ENCODE data around the gene TRMT61A.

The TRMT61A gene

DNA sequence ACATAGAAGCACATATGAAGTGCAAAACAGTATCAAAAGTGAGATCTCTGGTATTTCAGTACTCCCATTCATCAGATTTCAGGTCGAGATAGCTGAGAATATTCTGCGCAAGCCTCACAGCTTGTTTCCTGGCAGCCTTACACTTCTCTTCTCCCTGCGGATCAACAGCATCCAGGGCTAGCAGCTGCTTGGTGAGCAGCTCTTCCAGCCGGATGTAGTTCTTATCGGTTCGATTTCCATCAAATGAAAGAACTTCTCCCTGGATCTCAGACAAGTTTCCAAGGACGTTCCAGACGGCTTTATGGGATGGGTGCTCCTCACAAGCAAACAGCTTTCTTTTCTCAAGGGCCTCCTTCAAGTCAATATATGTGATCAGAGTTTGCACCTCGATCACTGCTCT is 30.8 kb downstream of the TRMT61A start:
- 95 to 96% methylated on average over 9 of the region's 9 CpGs for WGBS, 2 experiments
- H3K36me3 ChIP-seq (ENCODE audit: control insufficient read depth, insufficient read depth, low read length): peaks cover 9% of the 10 kb centered on the region

DNA sequence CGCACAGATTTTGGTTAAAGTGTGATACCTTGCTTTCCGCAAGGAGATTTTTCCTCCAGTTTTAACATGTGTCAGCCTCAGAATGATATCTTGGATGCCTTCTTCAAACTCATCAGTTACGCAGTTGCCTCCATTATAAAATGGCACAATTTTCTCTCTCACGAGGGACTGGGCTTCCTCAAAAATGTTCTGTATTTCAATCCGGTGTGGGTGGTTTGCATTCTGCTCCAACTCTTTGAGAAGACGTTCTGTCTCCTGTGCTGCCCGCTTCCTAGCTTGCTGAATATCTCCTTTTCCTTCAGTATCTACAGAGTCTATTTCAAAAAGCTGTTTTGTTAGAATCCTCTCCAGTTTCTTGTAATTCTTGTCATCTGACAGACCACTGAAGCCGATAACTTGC is 31.7 kb downstream of the TRMT61A start:
- Histone ChIP-seq H3K27me3 (ENCODE audit: control insufficient read depth, insufficient read depth, low read length, poor library complexity, severe bottlenecking) (no peaks in the 10 kb centered on the region), H3K4me3 (ENCODE audit: insufficient read depth, low read depth, low read length) (peak overlapping the region; percentile 98), H3K27ac (ENCODE audit: insufficient read depth, low read depth, low read length, poor library complexity, severe bottlenecking) (no peak overlapping the region), H3K9me3 (ENCODE audit: control insufficient read depth, low read length) (no peaks in the 10 kb centered on the region), H3K4me1 (ENCODE audit: control insufficient read depth, insufficient read depth, low read length) (peaks cover 8% of the 10 kb centered on the region), H3K36me3 (ENCODE audit: control insufficient read depth, insufficient read depth, low read length) (peaks cover 9% of the 10 kb centered on the region)
- 93 to 94% methylated on average over 8 of the region's 8 CpGs for WGBS, 2 experiments

More for the DNA sequence above, 30.8 kb downstream of the TRMT61A start:
- Histone ChIP-seq H3K27me3 (ENCODE audit: control insufficient read depth, insufficient read depth, low read length, poor library complexity, severe bottlenecking) (no peaks in the 10 kb centered on the region), H3K4me1 (ENCODE audit: control insufficient read depth, insufficient read depth, low read length) (peaks cover 8% of the 10 kb centered on the region), H3K9me3 (ENCODE audit: control insufficient read depth, low read length) (no peaks in the 10 kb centered on the region), H3K4me3 (ENCODE audit: insufficient read depth, low read depth, low read length) (no peak overlapping the region), H3K27ac (ENCODE audit: insufficient read depth, low read depth, low read length, poor library complexity, severe bottlenecking) (no peak overlapping the region)

DNA sequence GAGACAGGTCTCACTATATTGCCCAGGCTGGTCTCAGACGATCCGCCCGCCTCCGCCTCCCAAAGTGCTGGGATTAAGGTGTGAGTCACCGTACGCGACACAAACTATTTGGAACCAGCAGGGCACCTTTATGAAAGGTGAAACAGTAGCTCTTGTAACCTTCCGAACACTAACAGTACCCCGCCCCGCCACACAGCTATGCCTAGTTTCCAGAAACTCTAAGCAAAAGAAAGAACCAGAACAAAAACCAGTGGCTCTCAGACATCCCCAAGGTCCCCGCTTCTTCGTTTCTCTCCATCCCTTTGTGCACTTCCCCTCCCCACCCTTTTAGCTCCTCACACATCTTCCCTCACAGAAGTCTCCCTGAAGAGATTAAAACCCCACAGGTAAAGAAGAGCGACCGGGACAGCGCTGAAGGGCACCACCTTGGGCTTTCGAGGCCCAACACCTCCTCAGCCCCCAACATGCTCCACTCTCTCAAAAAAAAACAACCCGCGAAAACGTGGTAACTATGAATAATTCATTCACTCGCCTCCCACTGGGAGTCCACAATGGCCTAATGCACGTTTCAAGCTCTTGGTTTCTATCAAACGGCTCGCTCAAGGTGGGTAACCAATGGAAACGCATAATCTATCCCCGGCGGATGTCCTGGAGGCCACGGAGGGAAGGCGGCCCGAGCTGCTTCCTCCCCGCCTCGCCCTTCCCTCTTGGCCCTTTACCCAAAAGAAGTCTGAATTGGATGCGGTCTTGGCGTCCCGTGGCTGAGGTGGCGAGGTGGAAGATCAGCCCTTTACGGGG is 32.6 kb downstream of the TRMT61A start:
- Histone ChIP-seq H3K27me3 (ENCODE audit: control insufficient read depth, insufficient read depth, low read length, poor library complexity, severe bottlenecking) (no peaks in the 10 kb centered on the region), H3K36me3 (ENCODE audit: control insufficient read depth, insufficient read depth, low read length) (peaks cover 9% of the 10 kb centered on the region), H3K4me1 (ENCODE audit: control insufficient read depth, insufficient read depth, low read length) (peaks cover 8% of the 10 kb centered on the region), H3K9me3 (ENCODE audit: control insufficient read depth, low read length) (no peaks in the 10 kb centered on the region), H3K4me3 (ENCODE audit: insufficient read depth, low read depth, low read length) (peak overlapping the region; percentile 98), H3K27ac (ENCODE audit: insufficient read depth, low read depth, low read length, poor library complexity, severe bottlenecking) (peak overlapping the region; percentile 93)
- 4 to 5% methylated on average over 36 of the region's 36 CpGs for WGBS, 2 experiments

DNA sequence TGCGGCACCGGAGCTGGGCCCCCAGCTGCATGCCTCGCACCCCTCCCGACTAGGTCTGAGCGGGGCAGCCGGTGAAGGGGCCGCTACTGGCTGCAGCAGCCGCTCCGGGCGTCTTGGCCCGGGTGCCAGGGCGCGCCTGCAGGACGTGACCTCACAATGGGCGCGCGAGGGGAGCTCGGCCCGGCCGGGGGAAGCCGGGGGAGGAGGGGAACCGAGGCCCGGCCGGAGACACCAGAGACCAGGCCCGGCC is 33.1 kb downstream of the TRMT61A start:
- WGBS, 2 experiments: 0% methylated on average over 25 of the region's 25 CpGs
- Histone ChIP-seq H3K4me3 (ENCODE audit: insufficient read depth, low read depth, low read length) (peak overlapping the region; percentile 98), H3K36me3 (ENCODE audit: control insufficient read depth, insufficient read depth, low read length) (peaks cover 9% of the 10 kb centered on the region), H3K4me1 (ENCODE audit: control insufficient read depth, insufficient read depth, low read length) (peaks cover 8% of the 10 kb centered on the region), H3K9me3 (ENCODE audit: control insufficient read depth, low read length) (no peaks in the 10 kb centered on the region), H3K27ac (ENCODE audit: insufficient read depth, low read depth, low read length, poor library complexity, severe bottlenecking) (peak overlapping the region; percentile 93), H3K27me3 (ENCODE audit: control insufficient read depth, insufficient read depth, low read length, poor library complexity, severe bottlenecking) (no peaks in the 10 kb centered on the region)

DNA sequence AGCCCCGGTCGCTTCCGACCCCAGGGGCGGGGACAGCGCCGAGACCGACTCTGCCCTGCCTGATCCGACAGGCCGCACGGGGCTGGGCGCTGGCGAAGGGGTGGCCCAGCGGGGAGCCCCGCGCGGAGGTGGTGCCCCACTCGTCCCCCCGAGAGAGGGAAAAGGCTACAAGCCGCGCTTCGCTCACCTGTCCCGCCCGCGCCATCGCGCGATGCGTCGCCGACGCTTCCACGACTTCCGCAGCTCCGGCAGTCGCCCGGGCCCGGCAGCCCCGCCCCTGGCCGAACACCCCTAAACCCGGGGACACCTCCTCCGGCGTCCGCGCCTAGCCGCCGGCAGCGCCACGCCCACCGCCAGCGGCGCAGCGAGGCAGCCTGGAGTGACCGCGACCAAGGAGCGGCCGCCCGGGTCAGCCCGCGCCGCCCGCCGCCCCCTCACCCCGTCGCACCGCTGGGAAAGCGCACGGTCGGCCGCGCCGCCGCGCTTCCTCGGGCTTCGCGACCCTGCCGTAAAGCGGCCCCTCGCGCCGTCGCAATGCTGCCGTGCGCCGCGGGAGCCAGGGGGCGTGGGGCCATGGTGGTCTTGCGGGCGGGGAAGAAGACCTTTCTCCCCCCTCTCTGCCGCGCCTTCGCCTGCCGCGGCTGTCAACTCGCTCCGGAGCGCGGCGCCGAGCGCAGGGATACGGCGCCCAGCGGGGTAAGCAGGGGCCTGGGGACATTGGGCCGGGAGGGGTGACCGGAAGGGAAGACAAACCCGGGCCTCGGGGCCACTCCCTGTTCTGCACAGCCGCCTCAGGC is 33.6 kb downstream of the TRMT61A start, which contains the start of the genes BAG5 and COA8:
TSS of gene BAG5 (minus strand) at position 229 of the 797 bp plus-strand sequence. CDS start 1,493 bp downstream, outside the sequence.
TSS of gene COA8 (plus strand) at position 532 of the 797 bp plus-strand sequence. CDS start at position 574, 42 bp downstream.
- H3K4me1 ChIP-seq (ENCODE audit: control insufficient read depth, insufficient read depth, low read length): peaks cover 8% of the 10 kb centered on the region
- H3K9me3 ChIP-seq (ENCODE audit: control insufficient read depth, low read length): no peaks in the 10 kb centered on the region
- H3K36me3 ChIP-seq (ENCODE audit: control insufficient read depth, insufficient read depth, low read length): peaks cover 9% of the 10 kb centered on the region
- no peaks in the 10 kb centered on the region for H3K27me3 ChIP-seq (ENCODE audit: control insufficient read depth, insufficient read depth, low read length, poor library complexity, severe bottlenecking)
- WGBS, 2 experiments: 0% methylated on average over 109 of the region's 109 CpGs
- peak within 1 kb of the TSS; percentile 98 for H3K4me3 ChIP-seq (ENCODE audit: insufficient read depth, low read depth, low read length)
- H3K27ac ChIP-seq (ENCODE audit: insufficient read depth, low read depth, low read length, poor library complexity, severe bottlenecking): peak within 1 kb of the TSS; percentile 93

DNA sequence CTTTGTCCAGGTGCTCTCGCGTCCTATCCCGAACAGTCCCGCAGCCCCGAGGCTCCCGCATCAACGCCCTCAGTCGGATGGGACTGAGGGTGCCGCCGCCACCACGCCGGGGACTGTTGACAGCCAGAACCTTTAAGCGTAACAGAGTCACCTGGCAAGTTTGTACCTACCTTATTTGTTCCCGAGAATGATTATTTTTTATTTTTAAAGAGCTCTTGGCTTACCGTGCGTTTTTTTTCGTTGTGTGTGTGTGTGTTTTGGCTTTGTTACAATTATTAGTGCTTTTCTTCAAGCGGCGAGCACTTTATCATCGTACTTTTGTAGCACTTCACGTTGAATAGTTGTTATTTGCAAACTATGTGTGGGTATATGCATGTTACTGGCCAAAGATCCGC is 34.2 kb downstream of the TRMT61A start:
- Histone ChIP-seq H3K27me3 (ENCODE audit: control insufficient read depth, insufficient read depth, low read length, poor library complexity, severe bottlenecking) (no peaks in the 10 kb centered on the region), H3K27ac (ENCODE audit: insufficient read depth, low read depth, low read length, poor library complexity, severe bottlenecking) (peak overlapping the region; percentile 93)
- 2 to 3% methylated on average over 22 of the region's 22 CpGs for WGBS, 2 experiments

DNA sequence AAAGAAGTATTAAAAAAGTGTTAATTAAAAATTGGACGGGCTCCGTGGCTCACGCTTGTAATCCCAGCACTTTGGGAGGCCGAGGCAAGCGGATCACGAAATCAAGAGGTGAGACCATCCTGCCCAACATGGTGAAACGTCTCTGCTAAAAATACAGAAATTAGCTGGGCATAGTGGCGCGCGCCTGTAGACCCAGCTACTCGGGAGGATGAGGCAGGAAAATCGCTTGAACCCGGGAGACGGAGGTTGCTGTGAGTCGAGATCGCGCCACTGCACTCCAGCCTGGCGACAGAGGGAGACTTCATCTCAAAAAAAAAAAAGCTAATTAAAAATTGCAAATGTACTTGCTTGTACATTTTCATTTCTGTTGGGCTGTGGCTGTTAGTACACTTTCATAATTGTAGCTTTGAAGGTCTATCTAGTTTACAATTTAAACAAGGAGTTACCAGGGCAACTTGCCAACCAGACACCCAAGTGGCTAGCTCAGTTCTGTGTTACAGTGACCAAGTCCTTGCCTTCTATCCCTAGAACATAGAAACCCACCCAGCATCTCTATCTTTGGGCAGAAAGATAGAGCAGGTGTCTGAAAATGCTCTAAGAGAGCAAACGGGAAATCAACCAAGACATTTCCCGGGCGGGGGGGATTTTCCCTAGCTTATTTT is 35.0 kb downstream of the TRMT61A start:
- Histone ChIP-seq H3K4me3 (ENCODE audit: insufficient read depth, low read depth, low read length) (peak overlapping the region; percentile 98), H3K4me1 (ENCODE audit: control insufficient read depth, insufficient read depth, low read length) (peaks cover 8% of the 10 kb centered on the region), H3K27me3 (ENCODE audit: control insufficient read depth, insufficient read depth, low read length, poor library complexity, severe bottlenecking) (no peaks in the 10 kb centered on the region), H3K9me3 (ENCODE audit: control insufficient read depth, low read length) (no peaks in the 10 kb centered on the region), H3K27ac (ENCODE audit: insufficient read depth, low read depth, low read length, poor library complexity, severe bottlenecking) (no peak overlapping the region), H3K36me3 (ENCODE audit: control insufficient read depth, insufficient read depth, low read length) (peaks cover 9% of the 10 kb centered on the region)
- 80 to 81% methylated on average over 21 of the region's 21 CpGs for WGBS, 2 experiments

More for the DNA sequence above, 34.2 kb downstream of the TRMT61A start:
- H3K4me1 ChIP-seq (ENCODE audit: control insufficient read depth, insufficient read depth, low read length): peaks cover 8% of the 10 kb centered on the region
- peak overlapping the region; percentile 98 for H3K4me3 ChIP-seq (ENCODE audit: insufficient read depth, low read depth, low read length)
- H3K36me3 ChIP-seq (ENCODE audit: control insufficient read depth, insufficient read depth, low read length): peaks cover 9% of the 10 kb centered on the region
- no peaks in the 10 kb centered on the region for H3K9me3 ChIP-seq (ENCODE audit: control insufficient read depth, low read length)

DNA sequence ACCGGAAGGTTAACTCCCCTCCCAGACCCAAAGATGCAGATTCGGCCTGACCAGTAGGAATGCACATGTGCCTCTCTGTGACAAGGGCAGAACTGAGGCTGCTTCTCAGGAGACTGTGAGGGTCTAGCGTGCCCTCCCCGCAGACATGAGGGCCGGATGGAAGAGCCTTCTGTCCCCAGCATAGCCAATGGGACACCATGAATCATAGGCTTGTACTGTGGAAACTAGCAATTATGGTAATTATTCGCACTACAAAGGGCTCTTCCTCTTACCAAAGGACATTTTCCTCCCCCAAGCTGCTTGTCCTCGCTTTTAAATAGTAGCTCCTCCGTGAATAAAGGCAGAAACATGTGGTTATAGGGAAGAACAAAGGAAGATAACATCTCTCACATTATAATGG is 40.0 kb downstream of the TRMT61A start:
- Histone ChIP-seq H3K27me3 (ENCODE audit: control insufficient read depth, insufficient read depth, low read length, poor library complexity, severe bottlenecking) (no peaks in the 10 kb centered on the region), H3K27ac (ENCODE audit: insufficient read depth, low read depth, low read length, poor library complexity, severe bottlenecking) (no peak overlapping the region), H3K36me3 (ENCODE audit: control insufficient read depth, insufficient read depth, low read length) (no peaks in the 10 kb centered on the region), H3K4me3 (ENCODE audit: insufficient read depth, low read depth, low read length) (no peak overlapping the region), H3K4me1 (ENCODE audit: control insufficient read depth, insufficient read depth, low read length) (peaks cover 3% of the 10 kb centered on the region), H3K9me3 (ENCODE audit: control insufficient read depth, low read length) (no peaks in the 10 kb centered on the region)
- WGBS, 2 experiments: 69 to 71% methylated on average over 6 to 8 of the region's 8 CpGs

DNA sequence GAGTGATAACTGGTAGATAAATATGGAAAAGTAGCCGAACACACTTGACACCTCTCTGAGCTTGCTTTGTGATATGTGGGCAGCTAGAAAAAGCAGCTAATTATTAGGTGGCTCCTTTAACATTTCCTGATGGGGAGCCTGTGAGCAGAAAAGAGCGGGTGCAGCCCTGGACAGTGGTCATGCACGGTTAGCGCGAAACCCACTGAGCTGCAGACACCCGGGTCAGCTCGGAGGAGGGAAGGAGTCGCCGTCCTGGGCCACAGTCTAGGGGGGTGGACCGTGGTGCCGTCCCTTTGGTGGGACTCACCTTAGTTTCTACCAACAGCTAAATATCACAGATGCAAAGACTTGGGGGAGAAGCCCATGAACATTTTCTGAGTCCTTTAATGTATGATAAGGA is 40.4 kb downstream of the TRMT61A start:
- Histone ChIP-seq H3K27ac (ENCODE audit: insufficient read depth, low read depth, low read length, poor library complexity, severe bottlenecking) (no peak overlapping the region), H3K9me3 (ENCODE audit: control insufficient read depth, low read length) (no peaks in the 10 kb centered on the region), H3K4me3 (ENCODE audit: insufficient read depth, low read depth, low read length) (no peak overlapping the region), H3K36me3 (ENCODE audit: control insufficient read depth, insufficient read depth, low read length) (no peaks in the 10 kb centered on the region), H3K27me3 (ENCODE audit: control insufficient read depth, insufficient read depth, low read length, poor library complexity, severe bottlenecking) (no peaks in the 10 kb centered on the region), H3K4me1 (ENCODE audit: control insufficient read depth, insufficient read depth, low read length) (no peaks in the 10 kb centered on the region)
- WGBS, 2 experiments: 90 to 92% methylated on average over 11 of the region's 11 CpGs

DNA sequence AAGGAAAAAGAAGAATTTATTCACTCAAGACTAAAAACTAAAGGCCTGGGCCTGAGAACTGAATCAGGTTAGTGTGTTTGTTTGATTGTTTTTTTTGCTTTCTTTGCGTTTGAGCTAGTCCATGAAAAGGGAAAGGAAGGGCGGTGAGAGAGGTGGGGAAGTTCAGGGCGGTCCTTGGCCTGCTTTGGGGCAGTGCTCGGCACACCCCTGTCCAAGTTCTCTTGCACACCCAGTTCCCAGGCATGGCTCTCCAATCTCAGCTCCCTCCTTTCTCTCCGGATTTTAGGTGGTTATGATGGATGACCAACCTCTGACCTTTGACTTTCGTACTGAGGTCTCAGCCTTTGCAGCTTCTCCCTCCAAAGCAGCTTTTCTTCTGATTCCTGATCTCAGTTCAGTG is 45.1 kb downstream of the TRMT61A start:
- Histone ChIP-seq H3K27me3 (ENCODE audit: control insufficient read depth, insufficient read depth, low read length, poor library complexity, severe bottlenecking) (no peaks in the 10 kb centered on the region), H3K4me3 (ENCODE audit: insufficient read depth, low read depth, low read length) (no peak overlapping the region), H3K36me3 (ENCODE audit: control insufficient read depth, insufficient read depth, low read length) (no peaks in the 10 kb centered on the region), H3K27ac (ENCODE audit: insufficient read depth, low read depth, low read length, poor library complexity, severe bottlenecking) (no peak overlapping the region), H3K9me3 (ENCODE audit: control insufficient read depth, low read length) (no peaks in the 10 kb centered on the region), H3K4me1 (ENCODE audit: control insufficient read depth, insufficient read depth, low read length) (peaks cover 6% of the 10 kb centered on the region)
- 89 to 91% methylated on average over 6 of the region's 6 CpGs for WGBS, 2 experiments

Data from ectodermal cell (in vitro differentiated cells).